PC-9 (cell line): ENCODE data around the gene DPH6. TPM values are rescaled to one million over a fixed set of nuclear protein-coding genes. Genes with fewer than 3 reads are reported as not detected.

Experiments
- BruUV-seq: library from RNA; stranded (reverse); fragments of 400-500 nt; replicated peaks from 2 replicates; lab custom pipeline; 2021; lab: Mats Ljungman, UMichigan
- CTCF ChIA-PET: fragments of 300-600 bp; sonication (Branson Sonifier 250); formaldehyde crosslinking; loops from one replicate; lab custom pipeline; 2022; ENCODE audit warnings: antibody characterized with exemption; lab: Charles Lee
- POLR2A ChIA-PET: fragments of 300-600 bp; sonication (Branson Sonifier 250); formaldehyde crosslinking; loops from one replicate; lab custom pipeline; 2022; ENCODE audit warnings: antibody characterized with exemption; ENCODE audit not compliant: unreplicated experiment; lab: Charles Lee
- DNase-seq, 2 experiments: peaks; one replicate each; pipeline versions ENCODE4 v3.0.0 to v3.0.0-alpha.2; 2015 to 2022; ENCODE audit warnings: mixed read lengths in 1 of 2
- H2AFZ ChIP-seq: fragments of 200-600 bp; sonication (generic); 2 replicates; pipeline ENCODE4 v1.8.1; 2017; ENCODE audit warnings: antibody characterized with exemption
- H3F3A ChIP-seq: fragments of 200-600 bp; sonication (generic); 2 replicates; pipeline ENCODE4 v1.8.1; 2017; ENCODE audit warnings: antibody characterized with exemption, mild to moderate bottlenecking, low read depth; ENCODE audit not compliant: insufficient read depth
- H3K27ac ChIP-seq: fragments of 200-600 bp; sonication (generic); 2 replicates; pipeline ENCODE4 v1.6.1; 2016; ENCODE audit warnings: mixed run types
- H3K27me3 ChIP-seq: fragments of 200-600 bp; sonication (generic); 2 replicates; pipeline ENCODE4 v1.6.1; 2016; ENCODE audit warnings: low read depth, mixed run types; ENCODE audit not compliant: insufficient read depth
- H3K36me3 ChIP-seq: fragments of 200-600 bp; sonication (generic); 2 replicates; pipeline ENCODE4 v1.6.1; 2016; ENCODE audit warnings: low read depth, mixed run types
- H3K4me1 ChIP-seq: fragments of 200-600 bp; sonication (generic); replicated peaks from 2 replicates; pipeline ENCODE4 v1.6.1; 2016; ENCODE audit warnings: mixed run types; ENCODE audit not compliant: insufficient read depth
- H3K4me2 ChIP-seq: fragments of 200-600 bp; sonication (generic); 2 replicates; pipeline ENCODE4 v1.6.1; 2017; ENCODE audit warnings: mixed run types
- H3K4me3 ChIP-seq: fragments of 200-600 bp; sonication (generic); 2 replicates; pipeline ENCODE4 v1.6.1; 2016; ENCODE audit warnings: mixed run types
- H3K79me2 ChIP-seq: fragments of 200-600 bp; sonication (generic); 2 replicates; pipeline ENCODE4 v1.6.1; 2017; ENCODE audit warnings: low read depth, mixed run types
- H3K9me2 ChIP-seq: fragments of 200-600 bp; sonication (generic); 2 replicates; pipeline ENCODE4 v1.8.1; 2017; ENCODE audit warnings: mild to moderate bottlenecking; ENCODE audit not compliant: insufficient read depth
- H3K9me3 ChIP-seq: fragments of 200-600 bp; sonication (generic); 2 replicates; pipeline ENCODE4 v1.8.1; 2016; ENCODE audit warnings: low read depth; ENCODE audit not compliant: insufficient read depth
- H4K20me1 ChIP-seq: fragments of 200-600 bp; sonication (generic); 2 replicates; pipeline ENCODE4 v1.8.1; 2017; ENCODE audit not compliant: insufficient read depth
- CTCF ChIP-seq: fragments of 200-600 bp; sonication (generic); conservative IDR thresholded peaks from 2 replicates; pipeline ENCODE4 v1.6.1; 2017; ENCODE audit warnings: mixed run types, antibody characterized with exemption, mild to moderate bottlenecking, moderate library complexity
- EZH2 ChIP-seq: fragments of 200-600 bp; sonication (generic); IDR thresholded peaks from 2 replicates; pipeline ENCODE4 v1.8.0; 2017; ENCODE audit warnings: antibody characterized with exemption, low read depth
- intact Hi-C: fragments of 100-400 bp; cut with micrococcal nuclease; formaldehyde crosslinking; loops from one replicate; pipeline ENCODE4 v1.10.0; 2022; ENCODE audit not compliant: unreplicated experiment
- total RNA-seq: library from RNA; stranded (reverse); gene quantifications from 2 replicates; pipeline ENCODE4 v1.2.3, GENCODE V29; 2021

Gene DPH6
- total RNA-seq, 1 experiment from 2014 or later = 14.8 TPM

- Histone ChIP-seq H3F3A (no peaks in the 10 kb centered on the region; the same call in 1 of the 2 replicates), H3K36me3 (no peaks in the 10 kb centered on the region), H3K9me3 (no peaks in the 10 kb centered on the region), H3K79me2 (no peaks in the 10 kb centered on the region), H4K20me1 (no peaks in the 10 kb centered on the region), H3K9me2 (no peaks in the 10 kb centered on the region), H3K4me3 (no peak overlapping the region), H3K4me1 (peaks cover 8% of the 10 kb centered on the region; the same call in 1 of the 2 replicates), H2AFZ (no peak overlapping the region), H3K4me2 (no peak overlapping the region), H3K27ac (no peak overlapping the region), H3K27me3 (no peaks in the 10 kb centered on the region)
- no TSS peak for BruUV-seq
- intact Hi-C loops = no loop called here
- DNase-seq = no peak
- POLR2A ChIA-PET = no interaction called here
- TF ChIP-seq CTCF = no peak
- no peak for TF ChIP-seq EZH2
- CTCF ChIA-PET = no interaction called here
These were observed 15.3 kb upstream of the DPH6 start for GRCh38 chr15:35561308-35561707.

- TF ChIP-seq EZH2 (no peak), CTCF (no peak)
- H2AFZ ChIP-seq = no peak overlapping the region
- H4K20me1 ChIP-seq = no peaks in the 10 kb centered on the region
- DNase-seq = no peak
- H3K4me2 ChIP-seq = no peak overlapping the region
- H3K4me1 ChIP-seq = peaks cover 8% of the 10 kb centered on the region; the same call in 1 of the 2 replicates
- ChIA-PET CTCF (no interaction called here), POLR2A (no interaction called here)
- H3K27ac ChIP-seq = no peak overlapping the region
- no peaks in the 10 kb centered on the region for H3K9me3 ChIP-seq
- no peaks in the 10 kb centered on the region for H3K27me3 ChIP-seq
- no peaks in the 10 kb centered on the region for H3K9me2 ChIP-seq
- BruUV-seq = no TSS peak
- no peaks in the 10 kb centered on the region for H3K79me2 ChIP-seq
- H3K4me3 ChIP-seq = no peak overlapping the region
- H3F3A ChIP-seq = no peaks in the 10 kb centered on the region
- no peaks in the 10 kb centered on the region for H3K36me3 ChIP-seq
- intact Hi-C loops = no loop called here
These were observed 14.9 kb upstream of the DPH6 start for GRCh38 chr15:35560870-35561269.

GRCh38 chr15:35560258-35560657, 14.3 kb upstream of the DPH6 start:
- peaks cover 8% of the 10 kb centered on the region; the same call in 1 of the 2 replicates for H3K4me1 ChIP-seq
- no peaks in the 10 kb centered on the region for H3K79me2 ChIP-seq
- H3K27me3 ChIP-seq = no peaks in the 10 kb centered on the region
- no peak for DNase-seq
- H3K9me3 ChIP-seq = no peaks in the 10 kb centered on the region
- no peaks in the 10 kb centered on the region for H4K20me1 ChIP-seq
- H2AFZ ChIP-seq = no peak overlapping the region
- no peak overlapping the region for H3K27ac ChIP-seq
- intact Hi-C loops = no loop called here
- BruUV-seq = no TSS peak
- no peak overlapping the region for H3K4me2 ChIP-seq
- ChIA-PET CTCF (no interaction called here), POLR2A (no interaction called here)
- H3K9me2 ChIP-seq = no peaks in the 10 kb centered on the region
- TF ChIP-seq EZH2 = no peak
- no peak for TF ChIP-seq CTCF
- H3F3A ChIP-seq = no peaks in the 10 kb centered on the region
- no peaks in the 10 kb centered on the region for H3K36me3 ChIP-seq
- no peak overlapping the region for H3K4me3 ChIP-seq
